ENCODE results near the gene LRP5.

- TF ChIP-seq EZH2 (IDR thresholded peaks at IDR 0.05; ENCODE audit: borderline replicate concordance) (no peak), CTCF (IDR thresholded peaks at IDR 0.05; ENCODE audit: poor library complexity) (no peak)
Observed at GRCh38 chr11:68446046-68446725, 133.8 kb downstream of the LRP5 start.
